Measurements from ENCODE around the gene KIAA0513.

Gene KIAA0513

GRCh38 chr16:85027349-85027957 is at the start of gene KIAA0513:
TSS of gene KIAA0513 (plus strand) at chr16:85027795. CDS start at chr16:85067072, 39,277 bp downstream.
- DNase-seq (ENCODE audit: low spot score) = peak; percentile 98

DNA sequence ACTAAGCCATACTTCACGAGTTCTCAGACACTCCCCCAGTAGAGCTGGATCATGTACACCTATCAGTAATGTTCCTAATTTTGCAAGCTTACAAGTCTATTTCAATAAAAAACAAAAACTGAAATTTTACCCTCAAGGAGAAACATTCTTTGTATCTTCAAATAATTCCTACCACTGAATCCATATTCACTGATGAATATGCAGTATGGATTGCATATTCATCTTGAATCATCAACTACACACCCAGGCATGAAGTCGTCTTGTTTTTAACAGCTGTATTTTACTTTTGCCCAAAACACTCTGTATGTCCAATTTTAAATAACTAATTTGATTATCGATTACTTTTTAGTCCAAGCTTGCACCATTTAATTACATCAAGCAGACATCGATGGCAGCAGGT is 48.1 kb upstream of the KIAA0513 start:
- no peak for DNase-seq (ENCODE audit: low spot score)

GRCh38 chr16:84982434-84982833 is 45.2 kb upstream of the KIAA0513 start:
- peak; percentile 34 for DNase-seq (ENCODE audit: low spot score)

- no peak for DNase-seq (ENCODE audit: low spot score)
Observed at GRCh38 chr16:84985079-84986065, 42.2 kb upstream of the KIAA0513 start.

GRCh38 chr16:84986102-84986501 is 41.5 kb upstream of the KIAA0513 start:
- no peak for DNase-seq (ENCODE audit: low spot score)

DNA sequence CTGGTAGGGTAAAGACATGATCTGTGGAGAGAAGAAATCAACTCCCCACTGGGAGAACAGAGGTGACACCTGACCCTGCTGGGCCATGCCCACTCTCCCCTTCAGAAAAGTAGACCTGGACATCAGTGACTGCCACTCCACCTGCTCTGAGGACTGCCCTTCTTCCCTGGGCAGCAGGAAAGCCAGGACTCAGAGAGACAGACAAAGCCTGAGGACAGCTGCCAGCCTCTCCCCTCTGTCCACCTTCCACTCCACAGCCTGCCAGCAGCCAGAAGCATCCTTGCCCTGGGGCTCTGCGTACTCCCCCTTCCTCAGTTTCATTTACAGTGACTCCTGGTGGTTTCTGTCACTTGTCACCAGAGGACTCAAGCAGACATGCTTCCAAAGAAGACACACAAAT is 40.7 kb upstream of the KIAA0513 start:
- DNase-seq (ENCODE audit: low spot score) = no peak

GRCh38 chr16:84988328-84989080 is 39.1 kb upstream of the KIAA0513 start:
- DNase-seq (ENCODE audit: low spot score) = no peak

- DNase-seq (ENCODE audit: low spot score) = no peak
Observed at GRCh38 chr16:84989749-84990620, 37.6 kb upstream of the KIAA0513 start.

GRCh38 chr16:84990782-84991181 is 36.8 kb upstream of the KIAA0513 start:
- no peak for DNase-seq (ENCODE audit: low spot score)

DNA sequence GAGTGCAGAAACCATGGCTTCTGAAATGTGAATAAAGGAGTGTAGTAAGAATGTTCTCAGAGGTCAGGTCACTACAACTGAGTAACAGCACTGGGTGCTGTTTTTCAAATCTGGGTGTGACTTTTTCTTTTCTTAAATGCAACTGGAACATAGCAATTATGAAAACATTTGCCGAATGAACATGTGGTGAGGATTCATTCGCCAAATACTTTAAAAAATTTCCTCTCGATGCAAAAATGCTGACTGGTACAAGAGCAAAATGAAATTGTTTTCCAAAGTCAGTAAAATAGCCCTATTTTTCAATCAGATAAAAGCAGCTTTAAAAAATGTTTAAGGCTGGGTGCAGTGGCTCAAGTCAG is 34.9 kb upstream of the KIAA0513 start:
- DNase-seq (ENCODE audit: low spot score) = no peak

DNA sequence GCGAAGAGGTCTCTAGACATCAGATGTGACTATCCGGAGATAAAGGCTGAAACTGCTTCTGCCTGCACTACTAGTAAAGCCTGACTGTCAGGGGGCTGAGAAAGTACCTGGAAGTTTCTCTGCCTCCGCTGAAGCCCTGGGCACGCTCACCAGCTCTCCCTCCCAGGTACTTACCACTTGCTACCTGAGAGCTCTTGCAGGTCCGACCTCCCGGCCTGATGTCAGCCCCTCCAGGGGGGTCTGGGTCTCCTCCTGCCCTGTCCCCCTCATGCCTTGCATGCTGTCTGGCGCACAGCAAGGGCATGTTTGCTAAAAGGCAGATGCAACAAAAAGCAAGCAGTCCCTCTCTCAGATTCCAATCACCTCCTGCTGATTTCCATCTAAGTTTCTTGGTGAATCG is 33.7 kb upstream of the KIAA0513 start:
- DNase-seq (ENCODE audit: low spot score) = no peak

GRCh38 chr16:84995663-84996062 is 31.9 kb upstream of the KIAA0513 start:
- DNase-seq (ENCODE audit: low spot score) = no peak

- no peak for DNase-seq (ENCODE audit: low spot score)
Observed at GRCh38 chr16:84996365-84996764, 31.2 kb upstream of the KIAA0513 start.

DNA sequence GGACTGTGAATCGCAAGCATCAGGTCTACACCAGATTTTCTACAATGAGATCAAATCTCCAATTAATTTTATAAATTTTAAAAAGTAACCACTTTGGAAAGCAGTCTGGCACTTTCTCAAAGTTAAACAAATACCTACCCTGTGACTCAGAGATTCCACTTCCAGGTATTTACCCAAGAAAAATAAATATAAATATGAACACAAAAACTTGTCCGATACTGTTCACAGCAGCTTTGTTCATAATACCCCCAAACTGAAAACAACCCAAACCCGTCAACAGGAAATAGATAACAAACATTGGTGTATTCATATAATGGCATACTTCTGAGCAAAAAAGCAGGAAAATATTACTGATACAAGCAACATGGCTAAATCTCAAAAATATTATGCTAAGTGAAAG is 28.4 kb upstream of the KIAA0513 start:
- DNase-seq (ENCODE audit: low spot score) = no peak

GRCh38 chr16:84999857-85000480 is 27.6 kb upstream of the KIAA0513 start:
- DNase-seq (ENCODE audit: low spot score) = no peak

DNA sequence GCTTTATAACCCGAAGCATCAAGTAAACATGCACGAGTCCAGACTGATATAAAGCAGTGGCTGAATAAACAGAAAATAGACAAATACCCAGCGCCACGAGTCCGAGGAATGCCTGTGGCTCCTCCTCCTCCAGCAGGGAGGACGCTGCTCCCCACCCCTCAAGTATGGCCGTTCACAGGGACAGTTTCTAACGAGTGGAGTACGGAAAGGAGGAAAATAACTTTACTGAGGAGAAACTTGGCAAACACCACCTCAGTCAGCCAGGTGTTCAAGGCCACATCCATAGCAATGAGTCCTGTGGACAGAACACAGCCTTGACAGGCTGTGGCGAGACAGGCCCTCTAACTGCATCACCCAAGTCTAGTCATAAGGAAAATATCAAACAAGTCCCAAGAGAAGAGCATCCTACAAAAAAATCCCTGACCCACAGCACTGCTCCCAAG is 25.5 kb upstream of the KIAA0513 start:
- no peak for DNase-seq (ENCODE audit: low spot score)

- no peak for DNase-seq (ENCODE audit: low spot score)
Observed at GRCh38 chr16:85002608-85003007, 25.0 kb upstream of the KIAA0513 start.

- no peak for DNase-seq (ENCODE audit: low spot score)
Observed at GRCh38 chr16:85003076-85003475, 24.5 kb upstream of the KIAA0513 start.

DNA sequence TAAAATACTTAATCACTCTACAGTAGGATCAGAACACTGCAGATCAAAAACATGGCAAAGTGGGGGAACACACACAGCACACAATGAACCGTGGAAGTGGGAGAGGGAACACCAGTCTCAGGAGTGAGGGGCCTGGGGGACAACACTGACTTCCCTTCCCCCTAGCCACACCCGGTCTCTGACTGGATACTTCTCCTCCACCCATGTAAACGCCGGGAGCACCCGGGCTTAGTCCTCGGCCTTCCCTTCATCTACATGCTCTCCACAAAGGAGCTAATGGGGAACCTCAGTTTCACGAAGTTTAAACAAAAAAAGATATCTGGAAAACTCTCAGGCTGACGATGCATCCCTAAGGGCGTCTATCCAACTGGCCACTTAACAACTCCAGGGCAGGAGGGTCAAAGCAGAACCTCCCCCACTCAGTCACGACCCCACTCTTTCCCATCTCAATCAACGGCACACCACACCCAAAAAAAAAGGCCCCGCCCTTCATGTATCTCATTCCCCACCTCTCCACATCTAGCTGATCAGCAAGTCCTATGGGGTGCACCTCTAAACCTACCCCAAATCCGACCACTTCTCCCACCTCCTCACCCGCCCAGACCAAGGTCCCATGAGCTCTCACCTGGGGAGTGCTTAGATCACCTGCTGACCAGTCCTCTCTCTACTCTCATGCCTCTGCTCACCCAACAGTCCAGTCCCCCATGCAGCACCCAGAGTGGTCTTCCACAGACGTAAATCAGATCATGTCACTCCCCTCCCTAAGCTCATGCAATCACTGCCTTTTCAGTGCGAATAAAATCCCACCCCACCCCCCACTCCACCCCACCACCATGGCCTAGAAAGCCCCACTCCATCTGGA is 23.6 kb upstream of the KIAA0513 start:
- DNase-seq (ENCODE audit: low spot score) = no peak

DNA sequence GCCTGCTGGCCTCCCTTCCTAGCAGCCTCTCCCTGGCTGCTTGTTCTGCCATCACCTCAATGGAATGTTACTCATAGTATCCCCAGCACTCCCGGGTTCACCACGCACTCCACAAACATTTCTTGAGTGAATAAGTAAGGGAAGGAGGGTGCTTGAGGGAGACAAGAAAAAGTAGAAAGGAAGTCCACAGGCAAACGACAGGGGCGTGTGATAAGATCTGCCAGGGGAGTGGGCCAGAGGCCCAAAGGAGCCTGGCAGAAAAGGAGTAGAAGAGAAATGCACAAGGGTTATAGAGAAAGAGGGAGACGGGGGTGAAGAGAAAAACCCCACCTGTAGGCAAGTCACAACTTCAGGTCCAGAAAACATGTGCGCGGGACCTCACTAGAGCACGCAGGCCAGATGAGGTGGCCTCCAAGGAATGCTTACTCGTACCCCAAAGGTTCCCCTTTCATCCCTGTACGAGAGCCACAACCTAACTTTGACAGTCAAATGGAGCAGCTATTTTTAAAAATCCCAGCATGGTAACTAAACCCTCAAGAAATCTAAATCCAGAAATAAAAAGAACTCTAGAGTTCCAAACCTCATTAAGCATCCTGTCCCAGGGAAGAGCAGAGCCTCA is 22.9 kb upstream of the KIAA0513 start:
- DNase-seq (ENCODE audit: low spot score) = no peak
